Heart left ventricle (tissue), 16 donors: ENCODE results near the gene STC2. TPM values are rescaled to one million over a fixed set of nuclear protein-coding genes. Genes with fewer than 3 reads are reported as not detected.
A peak's percentile ranks its signal among the peaks of the same experiment; 100 is the strongest.

Experiments
- ATAC-seq, 4 donors: fragments of 200-7000 bp; cut with Tn5 transposase; one replicate each; pipeline ENCODE4 v1.9.1; 2020 to 2022; ENCODE audit warnings: moderate library complexity in 4 of 4, mild to moderate bottlenecking in 3 of 4, moderate number of reproducible peaks in 1 of 4
- DNase-seq, 5 donors: peaks; one replicate each; pipeline ENCODE4 v3.0.0-alpha.2; 2020
- H3K27ac ChIP-seq, 12 donors: fragments of 200-600 bp; sonication (generic) in 4 of 12; one replicate each; pipeline versions ENCODE4 v1.5.0 to v1.8.0; 2016 to 2022; ENCODE audit warnings: mild to moderate bottlenecking in 2 of 12
- H3K27me3 ChIP-seq, 9 donors: fragments of 200-600 bp; sonication (generic) in 2 of 9; one replicate each; pipeline versions ENCODE4 v1.5.1 to v1.8.0; 2016 to 2022; ENCODE audit warnings: mild to moderate bottlenecking in 3 of 9
- H3K36me3 ChIP-seq, 9 donors: fragments of 200-600 bp; sonication (generic) in 2 of 9; one replicate each; pipeline versions ENCODE4 v1.5.0 to v1.8.0; 2018 to 2022; ENCODE audit warnings: mild to moderate bottlenecking in 2 of 9
- H3K4me1 ChIP-seq, 12 donors: fragments of 200-600 bp; sonication (generic) in 4 of 12; one replicate each; pipeline versions ENCODE4 v1.5.0 to v1.8.0; 2016 to 2022; ENCODE audit warnings: mild to moderate bottlenecking in 3 of 12
- H3K4me3 ChIP-seq, 12 donors: fragments of 200-600 bp; sonication (generic) in 4 of 12; one replicate each; pipeline versions ENCODE4 v1.5.0 to v1.8.0; 2017 to 2022; ENCODE audit warnings: mild to moderate bottlenecking in 9 of 12, moderate library complexity in 4 of 12
- H3K9me3 ChIP-seq, 12 donors: fragments of 200-600 bp; sonication (generic) in 4 of 12; one replicate each; pipeline versions ENCODE4 v1.5.0 to v1.8.0; 2016 to 2022; ENCODE audit warnings: mild to moderate bottlenecking in 1 of 12
- POLR2A ChIP-seq, 2 donors: fragments of 450-650 bp; IDR thresholded peaks; one replicate each; pipeline ENCODE4 v1.6.1; 2017; ENCODE audit warnings: antibody characterized with exemption in 2 of 2, mild to moderate bottlenecking in 2 of 2, moderate library complexity in 2 of 2
- WGBS, 4 donors: extraction: QIAGEN DNeasy Blood & Tissue Kit in 2 of 4; methylation state at CpG; one replicate each; pipeline versions ENCODE4 v1.1.5 to v1.1.7; 2013 to 2018; 5-methylcytosine and 5-hydroxymethylcytosine counted together
- intact Hi-C, 10 donors: fragments of 100-400 bp; cut with DNase I; formaldehyde crosslinking; loops; one replicate each; pipeline versions ENCODE4 v1.11.1 to v1.14.2; 2022
- polyA plus RNA-seq, 2 donors: library from polyadenylated mRNA; stranded (reverse); fragments of 200-250 nt; gene quantifications; one replicate each; pipeline ENCODE4 v1.2.3, GENCODE V29; 2013
- total RNA-seq, 9 donors: library from RNA; depleted of rRNA in 2 of 9; stranded (reverse); fragments of >200 nt in 2 of 9; fragmentation: NEBNext Ultra II Directional in 3 of 9; extraction: Animal tissue kit (Norgen Biotek cat#: 25700) in 3 of 9; gene quantifications; one replicate each; pipeline versions ENCODE4 v1.1.0 to v1.2.4, GENCODE V29; 2016 to 2023
- TF ChIP-seq, protein P1 (sequence below), 12 donors: fragments of 200-600 bp; sonication (generic) in 4 of 12; IDR thresholded peaks; one replicate each; pipeline versions ENCODE4 v1.5.0 to v1.8.0; 2018 to 2022; ENCODE audit warnings: antibody characterized with exemption in 12 of 12, mild to moderate bottlenecking in 5 of 12
- donor health status: ischemic (EF 13 %, LVEDD 7.1; RV severe dilation, severe dysfunction).
- donor health status: healthy with polysubstance abuse.
- donor health status: DM: no; HTN: yes; CAD: no.
- donor health status: DM: no; HTN: no; CAD: no.
- donor health status: ischemic (EF 25% LVEDD 6.9; RV normal size, moderate dysfunction).
- donor health status: ischemic (EF 25% LVEDD 5.7; RV mildly dilated, moderate dysfunction).
- donor health status: healthy.
- donor health status: DM: yes; HTN: yes; CAD: no.
- donor health status: ischemic (EF 35%, LVEDD 5.7; RV mildly dilated, moderate dysfunction).
- donor health status: nonischemic (EF 11% LVEDD 7.7; RV severe dilation, severe dysfunction).
- donor health status: DM: yes; HTN: yes; CAD: no.
- donor health status: PGD.
- donor health status: ischemic (EF 29% LVEDD 5.4; RV normal size, mild dysfunction).
- donor health status: nonischemic (EF 23%, LVEDD 6.1; RV moderate dilation, normal function).

STC2 gene
- total and polyA plus RNA-seq, 11 donors = 3.9 to 15.2 (median 8.6) TPM

DNA sequence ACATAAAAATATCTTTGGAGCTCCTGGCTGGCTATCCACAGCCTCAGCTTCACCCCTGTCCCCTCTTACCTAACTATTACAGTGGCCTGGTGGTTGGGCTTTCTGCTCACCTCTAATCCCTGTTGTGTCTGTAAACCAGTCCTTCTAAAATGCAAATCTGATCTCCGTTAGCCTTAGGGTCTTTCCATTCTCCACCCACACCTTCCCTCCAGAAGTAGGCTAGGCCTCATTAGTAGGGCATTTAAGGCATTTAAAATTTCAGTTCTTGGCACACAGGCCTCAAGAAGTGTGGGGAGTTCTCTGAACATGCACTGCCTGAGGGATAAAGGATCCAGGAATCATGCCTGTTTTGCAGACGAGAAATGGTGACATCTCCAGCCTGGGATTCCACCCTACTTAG is 26.4 kb upstream of the STC2 start:
- Histone ChIP-seq H3K9me3 (peaks cover 0 to 5% (median 0%) of the 10 kb centered on the region in 12 donors), H3K4me1 (no peaks in the 10 kb centered on the region), H3K27me3 (peaks cover 0 to 4% (median 0%) of the 10 kb centered on the region in 9 donors), H3K36me3 (no peaks in the 10 kb centered on the region), H3K4me3 (no peak overlapping the region), H3K27ac (no peak overlapping the region)
- whole genome bisulfite sequencing, 4 donors = 86 to 97% (median 90%) methylated on average over 2 of the region's 2 CpGs
- DNase-seq (no peak), ATAC-seq (no peak)
- TF ChIP-seq, protein P1, sequence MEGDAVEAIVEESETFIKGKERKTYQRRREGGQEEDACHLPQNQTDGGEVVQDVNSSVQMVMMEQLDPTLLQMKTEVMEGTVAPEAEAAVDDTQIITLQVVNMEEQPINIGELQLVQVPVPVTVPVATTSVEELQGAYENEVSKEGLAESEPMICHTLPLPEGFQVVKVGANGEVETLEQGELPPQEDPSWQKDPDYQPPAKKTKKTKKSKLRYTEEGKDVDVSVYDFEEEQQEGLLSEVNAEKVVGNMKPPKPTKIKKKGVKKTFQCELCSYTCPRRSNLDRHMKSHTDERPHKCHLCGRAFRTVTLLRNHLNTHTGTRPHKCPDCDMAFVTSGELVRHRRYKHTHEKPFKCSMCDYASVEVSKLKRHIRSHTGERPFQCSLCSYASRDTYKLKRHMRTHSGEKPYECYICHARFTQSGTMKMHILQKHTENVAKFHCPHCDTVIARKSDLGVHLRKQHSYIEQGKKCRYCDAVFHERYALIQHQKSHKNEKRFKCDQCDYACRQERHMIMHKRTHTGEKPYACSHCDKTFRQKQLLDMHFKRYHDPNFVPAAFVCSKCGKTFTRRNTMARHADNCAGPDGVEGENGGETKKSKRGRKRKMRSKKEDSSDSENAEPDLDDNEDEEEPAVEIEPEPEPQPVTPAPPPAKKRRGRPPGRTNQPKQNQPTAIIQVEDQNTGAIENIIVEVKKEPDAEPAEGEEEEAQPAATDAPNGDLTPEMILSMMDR (IDR thresholded peaks at IDR 0.05) = no peak
- no peak for TF ChIP-seq POLR2A (IDR thresholded peaks at IDR 0.05)
- intact Hi-C loops = no loop called here

DNA sequence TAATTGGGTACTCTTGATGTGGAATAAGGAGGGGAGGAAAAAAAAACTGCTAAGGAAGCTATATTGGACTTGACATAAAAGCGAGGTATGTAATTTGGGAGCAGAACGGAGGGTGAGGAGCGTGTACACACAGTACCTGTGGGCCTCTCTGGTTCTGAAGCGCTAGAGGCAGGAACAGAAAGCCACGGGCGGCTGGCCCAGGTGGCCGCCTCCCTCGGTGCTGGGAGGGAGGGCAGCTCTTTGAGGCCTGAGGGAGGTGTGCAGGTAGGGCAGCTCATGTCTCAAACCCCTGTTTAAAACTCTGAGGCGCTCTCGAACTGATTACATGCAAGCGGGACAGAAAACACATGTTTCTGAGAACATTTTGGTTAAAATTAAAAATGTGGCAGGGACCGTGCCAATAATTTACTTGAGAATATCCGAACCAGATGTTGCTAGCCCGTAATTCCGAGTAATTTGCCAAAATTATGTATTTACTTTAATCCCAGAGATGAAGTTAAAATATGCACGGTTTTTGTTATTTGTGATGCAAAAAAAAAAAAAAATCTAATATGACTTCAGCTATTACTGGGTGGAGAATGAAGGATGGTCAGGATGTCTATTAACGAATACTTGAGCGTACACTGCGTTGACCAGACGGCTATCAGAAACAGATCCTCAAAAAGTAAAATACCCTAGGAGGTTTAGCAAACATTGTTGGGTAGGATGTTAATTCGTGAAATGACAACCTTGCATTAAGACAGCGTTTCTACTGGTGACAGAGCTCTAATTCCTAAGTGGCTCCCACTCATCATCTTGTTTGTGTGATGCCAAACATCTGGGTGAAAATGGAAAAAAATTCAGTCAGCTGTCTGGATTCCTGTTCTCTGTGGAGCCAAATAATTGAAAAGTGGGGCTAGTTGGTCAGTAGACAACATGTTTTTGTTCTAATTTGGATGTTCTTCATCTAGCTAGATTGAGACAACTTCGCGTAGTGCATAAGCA is 24.4 kb upstream of the STC2 start:
- H3K27me3 ChIP-seq = peaks cover 0 to 4% (median 0%) of the 10 kb centered on the region in 9 donors
- TF ChIP-seq POLR2A (IDR thresholded peaks at IDR 0.05) = no peak
- TF ChIP-seq, protein P1 (IDR thresholded peaks at IDR 0.05) = no peak
- no peak overlapping the region for H3K27ac ChIP-seq
- peaks cover 0 to 6% (median 0%) of the 10 kb centered on the region in 12 donors for H3K9me3 ChIP-seq
- DNase-seq (no peak), ATAC-seq (peak in 1 of 4 donors; percentile 39)
- intact Hi-C loops = no loop called here
- H3K4me3 ChIP-seq = no peak overlapping the region
- WGBS, 4 donors = 72 to 81% (median 75%) methylated on average over 24 of the region's 24 CpGs
- no peaks in the 10 kb centered on the region for H3K4me1 ChIP-seq
- H3K36me3 ChIP-seq = no peaks in the 10 kb centered on the region

GRCh38 chr5:173342813-173343755 is 14.9 kb upstream of the STC2 start:
- Histone ChIP-seq H3K36me3 (no peaks in the 10 kb centered on the region), H3K4me1 (no peaks in the 10 kb centered on the region), H3K4me3 (no peak overlapping the region), H3K9me3 (no peaks in the 10 kb centered on the region), H3K27ac (no peak overlapping the region), H3K27me3 (no peaks in the 10 kb centered on the region)
- WGBS, 4 donors = 87 to 97% (median 90%) methylated on average over 12 to 13 of the region's 13 CpGs
- intact Hi-C loops = no loop called here
- DNase-seq = no peak
- no peak for TF ChIP-seq POLR2A (IDR thresholded peaks at IDR 0.05)
- TF ChIP-seq, protein P1 (IDR thresholded peaks at IDR 0.05) = no peak
- no peak for ATAC-seq
